AML-193 (cell line): Measurements from ENCODE around the gene GOLGA6L10.
"Not testable (repeated sequence)": the region's sequence is repeated elsewhere in the genome, so short reads cannot be mapped to it uniquely, and the experiment has no call there.

ENCODE experiments used
- DNase-seq, 2 experiments: peaks; one replicate each; lab custom pipeline; 2025; lab: John Stamatoyannopoulos, UW

Gene GOLGA6L10

GRCh38 chr15:82299511-82299914 is 49.8 kb downstream of the GOLGA6L10 start:
- not testable (repeated sequence) for DNase-seq

- no peak for DNase-seq
Observed at GRCh38 chr15:82298520-82298919, 50.8 kb downstream of the GOLGA6L10 start.

GRCh38 chr15:82298032-82298431 is 51.2 kb downstream of the GOLGA6L10 start:
- no peak for DNase-seq

DNA sequence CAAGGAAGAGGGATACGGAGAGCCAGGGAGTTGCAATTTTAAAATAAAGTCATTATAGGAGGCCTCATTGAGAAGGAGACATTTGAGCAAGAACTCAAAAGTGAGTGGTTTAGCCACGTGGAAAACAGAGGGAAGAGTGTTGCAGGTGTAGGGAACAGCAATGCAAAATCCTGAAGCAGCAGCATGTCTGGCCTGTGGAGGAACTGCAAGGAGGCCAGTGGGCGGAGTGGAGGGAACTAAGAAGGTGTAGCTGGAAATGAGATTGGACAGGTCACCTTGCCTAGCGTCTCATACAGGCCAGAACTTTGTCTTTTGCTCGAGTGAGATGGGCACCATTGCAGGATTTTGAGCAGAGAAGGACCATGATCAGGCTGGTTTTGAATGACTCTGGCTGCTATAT is 51.7 kb downstream of the GOLGA6L10 start:
- DNase-seq: no peak

- no peak for DNase-seq
Observed at GRCh38 chr15:82294061-82294690, 55.1 kb downstream of the GOLGA6L10 start.

DNA sequence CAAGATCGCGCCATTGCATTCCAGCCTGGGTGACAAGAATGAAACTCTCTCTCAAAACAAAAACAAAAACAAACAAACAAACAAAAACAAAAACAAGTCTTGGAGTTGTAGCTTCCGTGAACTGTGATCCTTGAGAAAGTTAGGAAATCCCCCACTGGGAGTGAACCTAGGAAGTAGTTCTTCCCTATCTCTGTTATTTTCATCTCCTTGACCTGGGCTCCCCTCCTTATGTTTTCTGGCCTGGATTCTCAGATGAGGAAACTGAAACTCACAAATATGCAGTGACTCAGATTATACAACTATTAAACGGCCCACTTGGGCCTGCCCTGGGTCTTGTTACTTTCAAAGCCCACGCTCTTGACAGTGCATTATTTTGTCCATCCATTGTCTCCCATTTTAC is 57.0 kb downstream of the GOLGA6L10 start:
- DNase-seq: no peak
